Fibroblast of lung (primary cell): ENCODE measurements around the gene SYNE1.

Source experiments
- EZH2 ChIP-seq: IDR thresholded peaks from 2 replicates; pipeline ENCODE4 v1.5.1; 2012; ENCODE audit warnings: low read length, control low read depth, mild to moderate bottlenecking; ENCODE audit errors: missing control alignments
- TF ChIP-seq, protein P1 (sequence below), 2 donors: IDR thresholded peaks in 1 of 2; conservative IDR thresholded peaks in 1 of 2; 1 replicate in 1 of 2; 2 replicates in 1 of 2; pipeline ENCODE4 v1.5.1; 2011 to 2012; ENCODE audit warnings: low read length in 2 of 2, control low read depth in 1 of 2, inconsistent platforms in 1 of 2, low read depth in 1 of 2, mild to moderate bottlenecking in 1 of 2

DNA sequence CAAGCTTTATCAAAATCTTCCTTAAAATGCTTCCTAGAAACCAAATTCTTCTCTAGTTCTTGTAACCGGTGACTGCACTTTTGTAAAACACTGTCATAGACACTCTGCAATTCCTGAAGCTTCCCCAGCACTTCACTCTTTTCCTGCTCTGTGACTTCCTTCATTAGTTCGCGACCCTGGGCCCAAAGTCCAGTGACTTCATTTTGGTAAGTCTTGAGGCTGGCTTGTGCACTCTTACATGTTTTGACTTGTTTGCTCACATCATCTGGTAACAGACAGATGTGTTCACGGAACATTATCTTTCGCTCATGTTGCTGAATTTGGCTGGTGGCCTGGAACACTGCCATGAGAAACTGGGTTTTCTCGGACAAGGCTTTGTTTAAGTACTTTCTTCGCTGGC is 306.2 kb downstream of the SYNE1 start:
- TF ChIP-seq, protein P1, sequence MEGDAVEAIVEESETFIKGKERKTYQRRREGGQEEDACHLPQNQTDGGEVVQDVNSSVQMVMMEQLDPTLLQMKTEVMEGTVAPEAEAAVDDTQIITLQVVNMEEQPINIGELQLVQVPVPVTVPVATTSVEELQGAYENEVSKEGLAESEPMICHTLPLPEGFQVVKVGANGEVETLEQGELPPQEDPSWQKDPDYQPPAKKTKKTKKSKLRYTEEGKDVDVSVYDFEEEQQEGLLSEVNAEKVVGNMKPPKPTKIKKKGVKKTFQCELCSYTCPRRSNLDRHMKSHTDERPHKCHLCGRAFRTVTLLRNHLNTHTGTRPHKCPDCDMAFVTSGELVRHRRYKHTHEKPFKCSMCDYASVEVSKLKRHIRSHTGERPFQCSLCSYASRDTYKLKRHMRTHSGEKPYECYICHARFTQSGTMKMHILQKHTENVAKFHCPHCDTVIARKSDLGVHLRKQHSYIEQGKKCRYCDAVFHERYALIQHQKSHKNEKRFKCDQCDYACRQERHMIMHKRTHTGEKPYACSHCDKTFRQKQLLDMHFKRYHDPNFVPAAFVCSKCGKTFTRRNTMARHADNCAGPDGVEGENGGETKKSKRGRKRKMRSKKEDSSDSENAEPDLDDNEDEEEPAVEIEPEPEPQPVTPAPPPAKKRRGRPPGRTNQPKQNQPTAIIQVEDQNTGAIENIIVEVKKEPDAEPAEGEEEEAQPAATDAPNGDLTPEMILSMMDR (conservative IDR thresholded peaks at IDR 0.05 in 1 of 2, IDR thresholded peaks at IDR 0.05 in 1 of 2; ENCODE audit: low read depth in 1 of 2, low read length in 2 of 2) = no peak
- TF ChIP-seq EZH2 = no peak
